Measurements from ENCODE around the gene GMDS. TPM values are rescaled to one million over a fixed set of nuclear protein-coding genes. Genes with fewer than 3 reads are reported as not detected.

GMDS gene
- total and polyA plus RNA-seq, 2 experiments from 2014 or later = 30.1 to 36.5 TPM

- TF ChIP-seq ETS1 (IDR thresholded peaks at IDR 0.05) (no peak), EZH2phosphoT487 (IDR thresholded peaks at IDR 0.05; ENCODE audit: unreplicated experiment) (no peak), CREB1 (CRISPR knock-in tag; IDR thresholded peaks at IDR 0.05; ENCODE audit: low read depth) (no peak), STAT1 (IDR thresholded peaks at IDR 0.05; ENCODE audit: unreplicated experiment) (no peak), ZNF114 (CRISPR knock-in tag; IDR thresholded peaks at IDR 0.05) (no peak)
These were observed 140.9 kb downstream of the GMDS start (continued) for GRCh38 chr6:2104524-2104880.

GRCh38 chr6:2103765-2104523 is 141.5 kb downstream of the GMDS start:
- no peak overlapping the region for H3K4me2 ChIP-seq
- H3K36me3 Mint-ChIP-seq (ENCODE audit: low read depth) = no peaks in the 10 kb centered on the region
- H3K36me3 ChIP-seq (ENCODE audit: insufficient read depth) = no peaks in the 10 kb centered on the region
- H3K27ac ChIP-seq (ENCODE audit: low read depth) = no peak overlapping the region
- H2AFZ ChIP-seq = no peak overlapping the region
- H4K20me1 ChIP-seq (replicated peaks; ENCODE audit: insufficient read depth) = 0 out of 2 replicates have a peak, but pooled peaks cover 2% of the 10 kb centered on the region
- ATAC-seq (no peak), DNase-seq (ENCODE audit: low spot score) (no peak)
- no peak overlapping the region for H3K27ac Mint-ChIP-seq
- peaks cover 8% of the 10 kb centered on the region for H3K4me1 ChIP-seq (ENCODE audit: insufficient read depth)
- no peaks in the 10 kb centered on the region for H3K79me2 ChIP-seq (replicated peaks; ENCODE audit: insufficient read depth)
- H3K9me3 Mint-ChIP-seq = no peaks in the 10 kb centered on the region
- H3K9me2 ChIP-seq (ENCODE audit: insufficient read depth) = no peaks in the 10 kb centered on the region
- TF ChIP-seq, protein P1, sequence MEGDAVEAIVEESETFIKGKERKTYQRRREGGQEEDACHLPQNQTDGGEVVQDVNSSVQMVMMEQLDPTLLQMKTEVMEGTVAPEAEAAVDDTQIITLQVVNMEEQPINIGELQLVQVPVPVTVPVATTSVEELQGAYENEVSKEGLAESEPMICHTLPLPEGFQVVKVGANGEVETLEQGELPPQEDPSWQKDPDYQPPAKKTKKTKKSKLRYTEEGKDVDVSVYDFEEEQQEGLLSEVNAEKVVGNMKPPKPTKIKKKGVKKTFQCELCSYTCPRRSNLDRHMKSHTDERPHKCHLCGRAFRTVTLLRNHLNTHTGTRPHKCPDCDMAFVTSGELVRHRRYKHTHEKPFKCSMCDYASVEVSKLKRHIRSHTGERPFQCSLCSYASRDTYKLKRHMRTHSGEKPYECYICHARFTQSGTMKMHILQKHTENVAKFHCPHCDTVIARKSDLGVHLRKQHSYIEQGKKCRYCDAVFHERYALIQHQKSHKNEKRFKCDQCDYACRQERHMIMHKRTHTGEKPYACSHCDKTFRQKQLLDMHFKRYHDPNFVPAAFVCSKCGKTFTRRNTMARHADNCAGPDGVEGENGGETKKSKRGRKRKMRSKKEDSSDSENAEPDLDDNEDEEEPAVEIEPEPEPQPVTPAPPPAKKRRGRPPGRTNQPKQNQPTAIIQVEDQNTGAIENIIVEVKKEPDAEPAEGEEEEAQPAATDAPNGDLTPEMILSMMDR (conservative IDR thresholded peaks at IDR 0.05; ENCODE audit: low read depth in 2 of 2) = peak; percentile 41 to 44
- TF ChIP-seq CREB1 (CRISPR knock-in tag; IDR thresholded peaks at IDR 0.05; ENCODE audit: low read depth) (no peak), EZH2 (IDR thresholded peaks at IDR 0.05; ENCODE audit: low read depth, unreplicated experiment) (no peak), ZNF331 (CRISPR knock-in tag; IDR thresholded peaks at IDR 0.05; ENCODE audit: low read depth) (no peak), ZNF114 (CRISPR knock-in tag; IDR thresholded peaks at IDR 0.05) (no peak)
- TF ChIP-seq, protein P2, sequence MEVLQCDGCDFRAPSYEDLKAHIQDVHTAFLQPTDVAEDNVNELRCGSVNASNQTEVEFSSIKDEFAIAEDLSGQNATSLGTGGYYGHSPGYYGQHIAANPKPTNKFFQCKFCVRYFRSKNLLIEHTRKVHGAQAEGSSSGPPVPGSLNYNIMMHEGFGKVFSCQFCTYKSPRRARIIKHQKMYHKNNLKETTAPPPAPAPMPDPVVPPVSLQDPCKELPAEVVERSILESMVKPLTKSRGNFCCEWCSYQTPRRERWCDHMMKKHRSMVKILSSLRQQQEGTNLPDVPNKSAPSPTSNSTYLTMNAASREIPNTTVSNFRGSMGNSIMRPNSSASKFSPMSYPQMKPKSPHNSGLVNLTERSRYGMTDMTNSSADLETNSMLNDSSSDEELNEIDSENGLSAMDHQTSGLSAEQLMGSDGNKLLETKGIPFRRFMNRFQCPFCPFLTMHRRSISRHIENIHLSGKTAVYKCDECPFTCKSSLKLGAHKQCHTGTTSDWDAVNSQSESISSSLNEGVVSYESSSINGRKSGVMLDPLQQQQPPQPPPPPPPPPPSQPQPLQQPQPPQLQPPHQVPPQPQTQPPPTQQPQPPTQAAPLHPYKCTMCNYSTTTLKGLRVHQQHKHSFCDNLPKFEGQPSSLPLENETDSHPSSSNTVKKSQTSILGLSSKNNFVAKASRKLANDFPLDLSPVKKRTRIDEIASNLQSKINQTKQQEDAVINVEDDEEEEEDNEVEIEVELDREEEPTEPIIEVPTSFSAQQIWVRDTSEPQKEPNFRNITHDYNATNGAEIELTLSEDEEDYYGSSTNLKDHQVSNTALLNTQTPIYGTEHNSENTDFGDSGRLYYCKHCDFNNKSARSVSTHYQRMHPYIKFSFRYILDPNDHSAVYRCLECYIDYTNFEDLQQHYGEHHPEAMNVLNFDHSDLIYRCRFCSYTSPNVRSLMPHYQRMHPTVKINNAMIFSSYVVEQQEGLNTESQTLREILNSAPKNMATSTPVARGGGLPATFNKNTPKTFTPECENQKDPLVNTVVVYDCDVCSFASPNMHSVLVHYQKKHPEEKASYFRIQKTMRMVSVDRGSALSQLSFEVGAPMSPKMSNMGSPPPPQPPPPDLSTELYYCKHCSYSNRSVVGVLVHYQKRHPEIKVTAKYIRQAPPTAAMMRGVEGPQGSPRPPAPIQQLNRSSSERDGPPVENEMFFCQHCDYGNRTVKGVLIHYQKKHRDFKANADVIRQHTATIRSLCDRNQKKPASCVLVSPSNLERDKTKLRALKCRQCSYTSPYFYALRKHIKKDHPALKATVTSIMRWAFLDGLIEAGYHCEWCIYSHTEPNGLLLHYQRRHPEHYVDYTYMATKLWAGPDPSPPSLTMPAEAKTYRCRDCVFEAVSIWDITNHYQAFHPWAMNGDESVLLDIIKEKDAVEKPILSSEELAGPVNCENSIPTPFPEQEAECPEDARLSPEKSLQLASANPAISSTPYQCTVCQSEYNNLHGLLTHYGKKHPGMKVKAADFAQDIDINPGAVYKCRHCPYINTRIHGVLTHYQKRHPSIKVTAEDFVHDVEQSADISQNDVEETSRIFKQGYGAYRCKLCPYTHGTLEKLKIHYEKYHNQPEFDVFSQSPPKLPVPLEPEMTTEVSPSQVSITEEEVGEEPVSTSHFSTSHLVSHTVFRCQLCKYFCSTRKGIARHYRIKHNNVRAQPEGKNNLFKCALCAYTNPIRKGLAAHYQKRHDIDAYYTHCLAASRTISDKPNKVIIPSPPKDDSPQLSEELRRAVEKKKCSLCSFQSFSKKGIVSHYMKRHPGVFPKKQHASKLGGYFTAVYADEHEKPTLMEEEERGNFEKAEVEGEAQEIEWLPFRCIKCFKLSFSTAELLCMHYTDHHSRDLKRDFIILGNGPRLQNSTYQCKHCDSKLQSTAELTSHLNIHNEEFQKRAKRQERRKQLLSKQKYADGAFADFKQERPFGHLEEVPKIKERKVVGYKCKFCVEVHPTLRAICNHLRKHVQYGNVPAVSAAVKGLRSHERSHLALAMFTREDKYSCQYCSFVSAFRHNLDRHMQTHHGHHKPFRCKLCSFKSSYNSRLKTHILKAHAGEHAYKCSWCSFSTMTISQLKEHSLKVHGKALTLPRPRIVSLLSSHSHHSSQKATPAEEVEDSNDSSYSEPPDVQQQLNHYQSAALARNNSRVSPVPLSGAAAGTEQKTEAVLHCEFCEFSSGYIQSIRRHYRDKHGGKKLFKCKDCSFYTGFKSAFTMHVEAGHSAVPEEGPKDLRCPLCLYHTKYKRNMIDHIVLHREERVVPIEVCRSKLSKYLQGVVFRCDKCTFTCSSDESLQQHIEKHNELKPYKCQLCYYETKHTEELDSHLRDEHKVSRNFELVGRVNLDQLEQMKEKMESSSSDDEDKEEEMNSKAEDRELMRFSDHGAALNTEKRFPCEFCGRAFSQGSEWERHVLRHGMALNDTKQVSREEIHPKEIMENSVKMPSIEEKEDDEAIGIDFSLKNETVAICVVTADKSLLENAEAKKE (CRISPR knock-in tag; IDR thresholded peaks at IDR 0.05) = no peak
- no peak overlapping the region for H3K4me3 ChIP-seq
- no peaks in the 10 kb centered on the region for H3K27me3 ChIP-seq (ENCODE audit: insufficient read depth)
- no peak overlapping the region for H3K4me3 Mint-ChIP-seq
- no peaks in the 10 kb centered on the region for H3F3A ChIP-seq (replicated peaks; ENCODE audit: low read depth)
- peaks cover 8% of the 10 kb centered on the region; the same call in 2 of the 3 replicates for H3K4me1 Mint-ChIP-seq
- no peaks in the 10 kb centered on the region for H3K27me3 Mint-ChIP-seq (ENCODE audit: insufficient read depth, low read depth, poor library complexity)
